Natural killer cell (primary cell): ENCODE measurements around the gene DIO1. TPM values are rescaled to one million over a fixed set of nuclear protein-coding genes. Genes with fewer than 3 reads are reported as not detected.

Source experiments
- ATAC-seq, 3 donors: fragments of 150-1000 bp in 2 of 3; fragments of 200-7000 bp in 1 of 3; cut with Tn5 transposase; 1 replicate in 1 of 3; 2 replicates in 2 of 3; pipeline ENCODE4 v1.10.0; 2021; ENCODE audit warnings: mild to moderate bottlenecking in 2 of 3, moderate library complexity in 2 of 3
- DNase-seq, 2 donors: peaks; one replicate each; pipeline versions ENCODE4 v3.0.0 to v3.0.0-alpha.2; 2013 to 2021; ENCODE audit warnings: mixed read lengths in 1 of 2
- H3K27ac ChIP-seq: one replicate; pipeline ENCODE4 v1.5.1; 2013; ENCODE audit warnings: mild to moderate bottlenecking, low read length
- H3K27me3 ChIP-seq: one replicate; pipeline ENCODE4 v1.6.1; 2013; ENCODE audit warnings: low read length; ENCODE audit not compliant: control insufficient read depth, insufficient read depth
- H3K36me3 ChIP-seq: one replicate; pipeline ENCODE4 v1.6.1; 2013; ENCODE audit warnings: low read length; ENCODE audit not compliant: control insufficient read depth, insufficient read depth
- H3K4me1 ChIP-seq: one replicate; pipeline ENCODE4 v1.6.1; 2013; ENCODE audit warnings: low read length; ENCODE audit not compliant: control insufficient read depth, insufficient read depth
- H3K4me3 ChIP-seq: one replicate; pipeline ENCODE4 v1.5.1; 2013; ENCODE audit warnings: low read length
- H3K9me3 ChIP-seq: one replicate; pipeline ENCODE4 v1.6.1; 2013; ENCODE audit warnings: low read length; ENCODE audit not compliant: control insufficient read depth, insufficient read depth
- H3K27ac Mint-ChIP-seq, 2 donors: one replicate each; pipeline ENCODE4 v1.8.0; 2022; ENCODE audit warnings: mild to moderate bottlenecking in 2 of 2, mixed read lengths in 2 of 2, moderate library complexity in 1 of 2
- H3K27me3 Mint-ChIP-seq, 2 donors: one replicate each; pipeline ENCODE4 v1.8.0; 2022; ENCODE audit warnings: low read depth in 2 of 2, mixed read lengths in 2 of 2
- H3K36me3 Mint-ChIP-seq: one replicate; pipeline ENCODE4 v1.8.0; 2022; ENCODE audit warnings: mixed read lengths
- H3K4me1 Mint-ChIP-seq, 2 donors: one replicate each; pipeline ENCODE4 v1.8.0; 2022; ENCODE audit warnings: mixed read lengths in 2 of 2
- H3K4me3 Mint-ChIP-seq: one replicate; pipeline ENCODE4 v1.8.0; 2022; ENCODE audit warnings: mild to moderate bottlenecking, moderate library complexity, mixed read lengths
- H3K9me3 Mint-ChIP-seq, 2 donors: one replicate each; pipeline ENCODE4 v1.8.0; 2022; ENCODE audit warnings: mixed read lengths in 2 of 2
- WGBS: methylation state at CpG from one replicate; pipeline ENCODE4 v1.1.7; 2013; ENCODE audit warnings: missing lambda C conversion rate; ENCODE audit not compliant: insufficient coverage; 5-methylcytosine and 5-hydroxymethylcytosine counted together
- intact Hi-C: fragments of 100-400 bp; cut with micrococcal nuclease; formaldehyde crosslinking; loops from one replicate; pipeline ENCODE4 v1.14.2; 2022
- total RNA-seq, 4 donors: library from RNA; stranded (reverse); fragments of 120-200 nt in 1 of 4; gene quantifications; one replicate each; pipeline versions ENCODE4 v1.2.3 to v1.2.4, GENCODE V29; 2013 to 2022
- TF ChIP-seq, protein P1 (sequence below): fragments of 200-600 bp; IDR thresholded peaks from one replicate; pipeline ENCODE4 v1.8.0; 2022; ENCODE audit warnings: antibody characterized with exemption

The DIO1 gene
- total RNA-seq, 3 donors from 2014 or later (not counting 1 experiment from before 2014, with no cell fraction given) = not detected

DNA sequence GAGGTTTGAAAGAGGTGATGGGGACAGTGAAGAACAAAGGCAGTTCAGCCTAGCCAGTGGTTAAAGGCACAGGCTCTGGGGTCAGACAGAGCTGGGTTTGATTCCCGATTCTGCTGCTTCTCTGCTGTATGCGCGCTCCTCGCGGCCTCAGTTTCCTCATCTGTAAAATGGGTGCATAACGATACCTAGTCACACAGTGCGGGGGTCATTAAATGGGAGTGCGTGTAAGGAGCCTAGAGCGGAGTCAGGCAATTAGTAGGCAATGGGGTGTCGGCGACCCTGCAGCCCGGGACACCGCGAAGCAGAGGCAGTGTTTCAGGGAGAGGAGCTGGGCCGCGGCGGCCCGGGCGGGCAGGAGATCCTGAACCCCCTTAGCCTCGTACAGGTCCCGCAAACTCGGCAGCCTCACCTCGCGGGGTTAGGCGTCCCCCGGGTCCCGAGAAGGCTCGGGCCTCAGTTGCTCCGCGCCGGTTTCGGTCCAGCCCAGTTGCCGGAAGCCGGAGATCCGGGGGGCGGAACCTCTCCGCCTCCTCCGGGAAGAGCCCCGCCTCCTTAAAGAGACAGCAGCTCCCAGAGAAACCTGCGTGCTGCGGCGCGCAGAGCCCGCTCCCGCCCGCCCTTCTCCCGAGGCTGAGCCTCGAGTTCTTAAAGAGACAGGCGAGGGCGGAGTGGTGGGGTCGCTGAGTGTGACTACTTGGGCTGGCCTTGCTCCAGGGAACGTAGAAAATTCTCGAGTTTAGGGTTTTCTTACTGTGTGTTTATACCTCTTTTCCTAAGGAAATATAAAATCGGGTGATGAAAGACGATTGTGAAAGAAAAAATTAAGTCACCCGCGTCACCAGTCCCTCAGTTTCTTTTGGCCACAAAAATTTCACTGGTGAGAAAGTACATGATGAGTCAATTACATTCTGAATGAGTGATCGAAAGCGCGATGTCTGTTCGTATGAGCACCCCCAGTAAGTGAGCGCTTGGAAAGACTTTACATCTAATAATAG is 4.4 kb upstream of the DIO1 start, which contains the start of gene YIPF1:
Gene YIPF1 (minus strand): TSS at position 494 of the 995 bp plus-strand sequence. CDS start 860 bp downstream, outside the sequence.
- H3K4me1 Mint-ChIP-seq = peaks cover 37 to 40% of the 10 kb centered on the region in 2 donors

DNA sequence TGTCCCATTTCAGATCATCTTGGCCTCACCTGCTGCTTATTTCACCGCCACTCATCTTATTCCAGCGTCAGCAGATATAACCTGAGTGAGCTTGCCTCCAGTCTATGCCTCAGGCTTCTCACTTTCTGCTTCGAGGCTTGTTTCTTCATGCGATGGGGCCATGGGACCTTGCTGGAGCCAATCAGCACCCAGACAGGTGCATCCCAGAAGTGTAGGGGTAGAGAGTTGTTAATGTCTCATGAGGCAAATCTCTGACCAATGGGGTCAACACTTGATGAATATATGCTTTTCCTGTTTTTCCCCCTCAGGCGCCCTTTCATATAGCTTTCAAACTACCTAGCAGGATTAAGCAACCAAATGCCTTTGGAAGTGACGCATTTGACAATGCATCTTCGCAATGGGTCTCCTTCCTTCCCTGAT is 3.5 kb upstream of the DIO1 start:
- Mint-ChIP-seq H3K9me3 (no peaks in the 10 kb centered on the region), H3K36me3 (no peaks in the 10 kb centered on the region), H3K27ac (peak overlapping the region; percentile 92 to 95), H3K4me1 (peaks cover 30 to 36% of the 10 kb centered on the region in 2 donors), H3K4me3 (peak overlapping the region; percentile 97), H3K27me3 (peaks cover 0 to 5% of the 10 kb centered on the region in 2 donors)
- Histone ChIP-seq H3K9me3 (no peaks in the 10 kb centered on the region), H3K4me1 (peaks cover 13% of the 10 kb centered on the region), H3K27ac (no peak overlapping the region), H3K27me3 (no peaks in the 10 kb centered on the region), H3K4me3 (peak overlapping the region; percentile 95), H3K36me3 (peaks cover 2% of the 10 kb centered on the region)
- DNase-seq (peak in 1 of 2 donors; percentile 10), ATAC-seq (no peak)
- intact Hi-C loops = no loop called here
- WGBS = 87% methylated on average over 7 of the region's 7 CpGs
- TF ChIP-seq, protein P1, sequence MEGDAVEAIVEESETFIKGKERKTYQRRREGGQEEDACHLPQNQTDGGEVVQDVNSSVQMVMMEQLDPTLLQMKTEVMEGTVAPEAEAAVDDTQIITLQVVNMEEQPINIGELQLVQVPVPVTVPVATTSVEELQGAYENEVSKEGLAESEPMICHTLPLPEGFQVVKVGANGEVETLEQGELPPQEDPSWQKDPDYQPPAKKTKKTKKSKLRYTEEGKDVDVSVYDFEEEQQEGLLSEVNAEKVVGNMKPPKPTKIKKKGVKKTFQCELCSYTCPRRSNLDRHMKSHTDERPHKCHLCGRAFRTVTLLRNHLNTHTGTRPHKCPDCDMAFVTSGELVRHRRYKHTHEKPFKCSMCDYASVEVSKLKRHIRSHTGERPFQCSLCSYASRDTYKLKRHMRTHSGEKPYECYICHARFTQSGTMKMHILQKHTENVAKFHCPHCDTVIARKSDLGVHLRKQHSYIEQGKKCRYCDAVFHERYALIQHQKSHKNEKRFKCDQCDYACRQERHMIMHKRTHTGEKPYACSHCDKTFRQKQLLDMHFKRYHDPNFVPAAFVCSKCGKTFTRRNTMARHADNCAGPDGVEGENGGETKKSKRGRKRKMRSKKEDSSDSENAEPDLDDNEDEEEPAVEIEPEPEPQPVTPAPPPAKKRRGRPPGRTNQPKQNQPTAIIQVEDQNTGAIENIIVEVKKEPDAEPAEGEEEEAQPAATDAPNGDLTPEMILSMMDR = no peak

More for the DNA sequence above, 4.4 kb upstream of the DIO1 start, which contains the start of gene YIPF1:
- intact Hi-C loops = loop anchor here (1.0 kb wide), 1 partner anchor 57 kb away; the partner anchor contains the start of gene LRRC42
- WGBS = 3% methylated on average over 58 of the region's 62 CpGs
- TF ChIP-seq, protein P1 = no peak
- Mint-ChIP-seq H3K27me3 (peaks cover 0 to 3% of the 10 kb centered on the region in 2 donors), H3K9me3 (no peaks in the 10 kb centered on the region), H3K4me3 (peak within 1 kb of the TSS; percentile 97), H3K36me3 (peaks cover 5% of the 10 kb centered on the region), H3K27ac (peak within 1 kb of the TSS; percentile 92 to 95)
- Histone ChIP-seq H3K36me3 (peaks cover 2% of the 10 kb centered on the region), H3K4me3 (peak within 1 kb of the TSS; percentile 95), H3K4me1 (peaks cover 13% of the 10 kb centered on the region), H3K27ac (peak within 1 kb of the TSS; percentile 61), H3K27me3 (no peaks in the 10 kb centered on the region), H3K9me3 (no peaks in the 10 kb centered on the region)
- ATAC-seq = peak; percentile 95 to 98 (median 96)
- peak; percentile 75 to 91 for DNase-seq

DNA sequence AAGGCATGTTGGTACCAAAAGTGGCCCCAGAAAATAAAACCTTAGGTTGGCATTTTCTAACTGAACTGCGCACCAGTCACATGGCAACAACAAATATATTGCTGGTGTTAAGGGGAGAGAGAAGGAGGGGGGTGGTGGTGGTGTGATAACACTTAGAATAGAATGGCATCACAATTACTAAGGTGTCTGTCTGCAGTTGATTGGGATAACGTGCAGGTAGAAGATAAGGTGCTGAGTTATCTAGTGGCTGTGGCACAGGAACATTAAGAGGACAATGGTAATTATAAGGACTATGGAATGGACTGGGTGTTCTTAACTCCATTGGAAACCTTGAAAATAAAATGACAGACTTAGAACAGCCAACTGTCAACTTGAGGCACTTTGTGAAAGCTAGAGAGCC is 3.0 kb upstream of the DIO1 start:
- ATAC-seq (no peak), DNase-seq (no peak)
- Mint-ChIP-seq H3K9me3 (no peaks in the 10 kb centered on the region), H3K27ac (peak overlapping the region; percentile 92 to 95), H3K27me3 (peaks cover 0 to 8% of the 10 kb centered on the region in 2 donors), H3K4me1 (peaks cover 30 to 36% of the 10 kb centered on the region in 2 donors), H3K36me3 (no peaks in the 10 kb centered on the region), H3K4me3 (peak overlapping the region; percentile 97)
- 95% methylated on average over 2 of the region's 2 CpGs for WGBS
- H3K36me3 ChIP-seq = peaks cover 2% of the 10 kb centered on the region
- peaks cover 13% of the 10 kb centered on the region for H3K4me1 ChIP-seq
- H3K27me3 ChIP-seq = no peaks in the 10 kb centered on the region
- H3K27ac ChIP-seq = no peak overlapping the region
- TF ChIP-seq, protein P1 = no peak
- intact Hi-C loops = no loop called here
- H3K4me3 ChIP-seq = no peak overlapping the region
- H3K9me3 ChIP-seq = no peaks in the 10 kb centered on the region
